ENCODE data around the gene TMEM219. TPM values are rescaled to one million over a fixed set of nuclear protein-coding genes. Genes with fewer than 3 reads are reported as not detected.

TMEM219 gene
- total RNA-seq, 1 donor: 75.1 TPM

DNA sequence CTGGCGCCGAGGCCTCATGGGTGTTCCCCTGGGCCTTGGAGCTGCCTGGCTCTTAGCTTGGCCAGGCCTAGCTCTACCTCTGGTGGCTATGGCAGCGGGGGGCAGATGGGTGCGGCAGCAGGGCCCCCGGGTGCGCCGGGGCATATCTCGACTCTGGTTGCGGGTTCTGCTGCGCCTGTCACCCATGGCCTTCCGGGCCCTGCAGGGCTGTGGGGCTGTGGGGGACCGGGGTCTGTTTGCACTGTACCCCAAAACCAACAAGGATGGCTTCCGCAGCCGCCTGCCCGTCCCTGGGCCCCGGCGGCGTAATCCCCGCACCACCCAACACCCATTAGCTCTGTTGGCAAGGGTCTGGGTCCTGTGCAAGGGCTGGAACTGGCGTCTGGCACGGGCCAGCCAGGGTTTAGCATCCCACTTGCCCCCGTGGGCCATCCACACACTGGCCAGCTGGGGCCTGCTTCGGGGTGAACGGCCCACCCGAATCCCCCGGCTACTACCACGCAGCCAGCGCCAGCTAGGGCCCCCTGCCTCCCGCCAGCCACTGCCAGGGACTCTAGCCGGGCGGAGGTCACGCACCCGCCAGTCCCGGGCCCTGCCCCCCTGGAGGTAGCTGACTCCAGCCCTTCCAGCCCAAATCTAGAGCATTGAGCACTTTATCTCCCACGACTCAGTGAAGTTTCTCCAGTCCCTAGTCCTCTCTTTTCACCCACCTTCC is 25.6 kb downstream of the TMEM219 start:
- DNase-seq (ENCODE audit: low read depth): no peak
- TF ChIP-seq CTCF (IDR thresholded peaks at IDR 0.05; ENCODE audit: insufficient read depth, low read depth, low read length): no peak
- H3K4me3 ChIP-seq (ENCODE audit: low read depth, low read length): no peak overlapping the region

- no peak for TF ChIP-seq CTCF (IDR thresholded peaks at IDR 0.05; ENCODE audit: insufficient read depth, low read depth, low read length)
- DNase-seq (ENCODE audit: low read depth): no peak
- H3K4me3 ChIP-seq (ENCODE audit: low read depth, low read length): no peak overlapping the region
Observed at GRCh38 chr16:29988346-29989075, 26.6 kb downstream of the TMEM219 start.

- DNase-seq (ENCODE audit: low read depth): no peak
- no peak overlapping the region for H3K4me3 ChIP-seq (ENCODE audit: low read depth, low read length)
- TF ChIP-seq CTCF (IDR thresholded peaks at IDR 0.05; ENCODE audit: insufficient read depth, low read depth, low read length): no peak
Observed at GRCh38 chr16:29989111-29989858, 27.4 kb downstream of the TMEM219 start.

GRCh38 chr16:29990034-29990433 is 28.2 kb downstream of the TMEM219 start:
- H3K4me3 ChIP-seq (ENCODE audit: low read depth, low read length): no peak overlapping the region
- TF ChIP-seq CTCF (IDR thresholded peaks at IDR 0.05; ENCODE audit: insufficient read depth, low read depth, low read length): no peak
- no peak for DNase-seq (ENCODE audit: low read depth)

- H3K4me3 ChIP-seq (ENCODE audit: low read depth, low read length): no peak overlapping the region
- no peak for DNase-seq (ENCODE audit: low read depth)
- TF ChIP-seq CTCF (IDR thresholded peaks at IDR 0.05; ENCODE audit: insufficient read depth, low read depth, low read length): no peak
Observed at GRCh38 chr16:29990883-29991570, 29.1 kb downstream of the TMEM219 start.

DNA sequence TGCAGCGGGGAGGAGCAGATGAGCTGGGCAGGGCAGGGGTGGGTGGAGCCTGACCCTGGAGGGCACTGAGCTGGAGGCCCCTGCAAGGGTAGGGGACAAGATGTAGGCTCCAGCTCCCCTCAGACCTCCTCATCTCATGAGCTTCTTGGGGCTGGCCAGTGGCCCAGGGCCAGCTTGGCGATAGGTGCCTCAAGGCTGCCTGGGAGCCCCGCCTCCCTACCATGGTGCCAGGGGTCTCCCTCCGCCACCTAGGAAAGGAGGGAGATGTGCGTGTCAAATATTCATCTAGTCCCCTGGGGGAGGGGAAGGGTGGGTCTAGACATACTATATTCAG is 29.7 kb downstream of the TMEM219 start:
- no peak for TF ChIP-seq CTCF (IDR thresholded peaks at IDR 0.05; ENCODE audit: insufficient read depth, low read depth, low read length)
- H3K4me3 ChIP-seq (ENCODE audit: low read depth, low read length): no peak overlapping the region

More for the DNA sequence above, 29.7 kb downstream of the TMEM219 start:
- DNase-seq (ENCODE audit: low read depth): no peak

All from fibroblast of villous mesenchyme (primary cell).